Hematopoietic multipotent progenitor cell treated with erythropoietin and hydrocortisone succinate and interleukin-3 and kit ligand, for 4 days (in vitro differentiated cells): ENCODE results near the gene RABGAP1L.

ENCODE experiments used
- DNase-seq: peaks from one replicate; pipeline ENCODE4 v3.0.0-alpha.2; 2015

Gene RABGAP1L

DNA sequence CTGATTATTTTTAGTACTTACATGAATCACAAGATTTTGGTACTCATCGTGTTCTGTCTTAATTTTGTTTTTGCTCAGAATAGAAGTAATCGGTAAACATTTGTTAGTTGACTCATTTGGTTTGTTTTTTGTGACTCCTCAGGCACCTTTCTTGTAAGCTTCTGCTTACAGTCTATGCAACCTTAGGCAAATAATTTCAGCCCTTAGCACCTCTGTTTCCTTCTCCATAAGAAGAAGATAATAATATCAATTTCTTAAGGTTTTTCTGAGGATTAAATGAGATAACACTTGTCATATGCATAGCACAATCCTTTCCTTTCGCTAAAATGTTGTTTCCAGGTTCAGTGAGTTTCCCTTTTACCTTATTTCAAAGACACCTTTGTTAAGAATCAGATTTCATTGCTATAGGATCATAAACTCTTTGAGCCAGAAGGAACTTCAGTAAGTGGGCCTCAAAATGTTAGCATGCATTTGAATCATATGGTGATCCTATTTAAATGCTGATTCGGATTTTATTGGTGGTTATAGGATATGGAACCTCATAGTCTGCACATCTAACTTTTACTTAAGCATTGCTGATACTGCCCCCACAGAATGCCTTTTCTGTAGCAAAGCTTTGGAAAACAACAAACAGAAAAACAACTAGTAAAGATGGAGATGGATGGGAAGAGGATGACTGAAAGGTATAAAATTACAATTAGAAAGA is 567.7 kb downstream of the RABGAP1L start:
- DNase-seq: no peak

GRCh38 chr1:174734270-174734669 is 575.0 kb downstream of the RABGAP1L start:
- no peak for DNase-seq

DNA sequence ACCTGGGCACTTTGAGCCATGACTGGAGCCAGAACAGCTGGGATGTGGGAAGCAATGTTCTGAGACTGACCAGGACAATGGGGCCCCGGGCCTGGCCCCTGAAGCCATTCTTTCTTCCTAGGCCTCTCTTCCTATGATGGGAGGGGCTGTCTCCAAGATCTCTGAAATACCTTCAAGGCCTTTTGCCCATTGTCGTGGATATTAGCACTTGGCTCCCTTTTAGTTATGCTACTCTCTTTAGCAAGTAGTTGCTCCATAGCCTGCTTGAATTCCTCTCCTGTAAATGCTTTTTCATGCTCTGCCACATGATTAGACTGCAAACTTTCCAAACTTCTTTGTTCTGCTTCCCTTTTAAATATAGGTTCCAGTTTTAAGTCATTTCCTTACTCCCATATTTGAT is 577.5 kb downstream of the RABGAP1L start:
- no peak for DNase-seq

- peak; percentile 13 for DNase-seq
Measured at GRCh38 chr1:174740249-174740968, 581.1 kb downstream of the RABGAP1L start.

GRCh38 chr1:174742805-174743653 is 583.7 kb downstream of the RABGAP1L start:
- peak; percentile 31 for DNase-seq

DNA sequence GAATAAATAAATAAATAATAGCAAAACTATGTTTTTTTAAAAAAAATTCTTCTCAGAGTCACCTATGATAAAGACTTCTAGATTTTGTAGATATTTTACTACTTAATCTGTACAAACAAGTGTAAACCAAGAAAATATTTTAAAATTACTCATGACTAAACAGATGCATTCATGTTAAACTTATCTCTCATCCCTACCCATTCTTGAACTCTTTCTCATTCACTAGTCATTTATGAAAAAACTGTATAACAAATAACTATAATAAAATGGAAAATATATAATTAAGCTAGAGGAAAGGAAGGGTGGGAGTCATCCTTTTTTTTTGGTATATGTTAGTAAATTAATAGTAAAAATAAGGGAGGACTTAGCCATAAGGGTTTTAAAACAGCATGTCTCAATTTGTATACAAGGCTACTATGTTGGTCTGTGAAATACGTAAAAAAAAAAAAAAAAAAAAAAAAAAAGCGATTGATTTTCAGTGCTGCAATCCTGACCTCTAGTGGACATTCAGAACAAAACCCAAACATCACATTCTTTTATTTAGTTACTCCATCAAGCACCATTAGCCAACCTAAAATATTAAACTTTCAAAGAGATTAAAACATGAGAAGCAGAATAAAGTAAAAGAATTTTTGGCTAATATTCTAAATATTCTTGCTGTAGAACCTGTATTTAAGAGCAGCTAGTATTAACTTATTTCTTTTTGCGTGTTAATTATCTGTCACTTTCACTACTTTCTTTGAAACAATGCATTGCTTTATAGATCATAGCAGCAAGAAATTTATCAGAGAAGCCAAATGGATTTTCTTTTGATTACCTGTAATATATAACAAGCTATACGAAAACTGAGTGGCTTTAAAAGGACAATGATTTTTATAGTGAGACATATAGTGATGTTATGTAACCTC is 584.6 kb downstream of the RABGAP1L start:
- peak; percentile 83 for DNase-seq

- no peak for DNase-seq
Measured at GRCh38 chr1:174744886-174745285, 585.6 kb downstream of the RABGAP1L start.

DNA sequence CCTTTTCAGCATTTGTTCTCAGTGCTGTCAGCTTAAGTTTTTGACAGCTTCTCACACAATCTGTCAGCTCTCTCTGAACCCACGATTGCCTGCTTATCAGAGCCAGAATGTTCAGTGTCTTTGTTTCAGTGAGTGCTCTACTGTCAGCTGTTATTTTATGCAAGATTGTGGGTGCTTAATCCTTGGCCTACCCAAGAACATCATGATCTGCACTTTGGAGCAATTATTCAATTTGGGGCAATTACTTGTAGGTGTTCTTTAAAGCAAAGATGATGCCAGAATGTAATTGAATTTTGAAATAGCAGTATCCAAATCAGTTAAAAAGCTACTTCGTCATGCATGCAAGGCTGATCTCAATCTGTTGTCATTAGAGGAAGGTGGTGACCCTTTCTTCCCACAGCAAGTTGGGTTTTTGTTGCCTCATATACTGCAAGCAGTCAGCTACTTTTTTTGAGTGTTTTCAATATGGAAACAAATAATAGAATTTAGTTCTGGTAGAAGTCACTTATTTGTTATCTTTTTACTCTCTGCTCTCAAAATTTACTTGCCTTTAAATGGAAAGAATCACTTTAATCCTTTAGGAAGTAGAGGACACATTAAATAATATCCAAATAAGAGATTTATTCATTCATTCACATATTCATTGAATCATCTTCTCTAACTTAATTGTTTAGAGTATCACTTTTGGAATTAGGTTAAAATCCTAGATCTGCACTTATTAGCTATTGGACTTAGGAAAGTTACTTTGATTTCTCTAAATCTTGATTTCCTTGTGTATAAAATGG is 586.9 kb downstream of the RABGAP1L start:
- peak; percentile 65 for DNase-seq

DNA sequence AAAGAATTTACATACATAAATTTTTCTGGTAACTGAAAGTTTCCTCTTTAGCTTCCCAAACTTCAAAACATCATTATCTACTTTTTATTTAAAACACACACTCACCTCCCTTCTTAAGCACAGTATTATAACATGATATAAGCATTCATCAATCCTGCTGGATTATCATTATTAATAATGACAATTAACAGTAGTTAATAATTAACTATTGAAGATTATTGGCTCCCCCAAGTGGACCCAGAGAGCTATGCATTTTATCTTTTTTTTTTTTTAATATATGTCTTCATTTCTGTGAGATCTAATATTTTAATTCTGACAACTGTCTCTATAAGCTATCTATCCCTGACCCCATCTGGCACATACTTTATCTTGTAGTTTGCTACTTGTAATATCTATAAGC is 588.3 kb downstream of the RABGAP1L start:
- no peak for DNase-seq

- peak; percentile 29 for DNase-seq
Measured at GRCh38 chr1:174748586-174748985, 589.3 kb downstream of the RABGAP1L start.

DNA sequence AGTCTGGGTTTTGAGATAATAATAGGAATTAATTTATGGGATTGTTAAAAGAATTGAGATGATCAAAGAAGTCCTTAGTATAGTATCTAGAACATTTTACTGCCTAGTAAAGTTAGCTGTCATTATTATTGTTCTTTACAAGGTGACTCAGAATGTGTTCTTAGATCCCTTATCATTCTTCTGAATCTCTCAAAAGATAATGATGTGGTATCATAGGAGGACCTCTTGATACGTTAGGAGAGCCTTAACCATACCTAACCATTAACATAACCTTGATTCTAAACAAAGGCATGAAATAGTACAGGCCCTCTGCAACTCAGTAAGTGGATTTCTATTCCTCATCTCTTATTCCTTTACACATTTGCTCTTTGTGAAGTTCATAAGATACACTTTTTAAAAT is 593.8 kb downstream of the RABGAP1L start:
- no peak for DNase-seq

- no peak for DNase-seq
Measured at GRCh38 chr1:174761335-174761734, 602.0 kb downstream of the RABGAP1L start.

DNA sequence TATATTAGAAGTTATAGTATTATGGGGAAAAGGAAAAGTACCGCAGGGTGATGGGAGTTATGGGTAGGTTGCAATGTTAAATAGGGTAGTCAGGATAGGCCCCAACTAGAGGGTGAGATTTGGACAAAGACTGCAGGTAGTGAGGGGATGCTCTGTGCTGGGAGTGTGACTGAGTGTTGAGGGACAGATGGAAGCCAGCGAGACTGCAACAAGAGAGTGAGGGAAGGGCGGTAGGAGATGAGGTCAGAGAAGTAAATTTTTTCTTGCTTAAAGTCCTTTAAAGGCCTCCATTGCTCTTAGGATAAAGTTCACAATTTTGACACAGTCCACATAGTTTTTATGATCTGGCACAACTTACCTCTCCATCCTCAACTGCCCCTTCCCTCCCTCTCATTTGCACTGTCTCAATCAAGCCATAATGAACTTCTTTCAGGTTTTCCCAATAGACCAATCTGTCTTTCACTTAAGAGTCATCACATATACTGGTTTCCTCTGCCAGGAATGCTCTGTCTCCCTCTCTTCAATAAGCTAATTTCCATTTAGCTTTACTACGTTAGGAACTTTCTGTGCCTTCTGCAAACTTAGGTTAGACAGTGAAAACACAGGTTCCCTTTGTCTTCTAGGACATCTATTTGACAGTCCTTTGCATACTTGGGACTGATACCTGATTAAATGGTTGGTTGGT is 602.7 kb downstream of the RABGAP1L start:
- no peak for DNase-seq

GRCh38 chr1:174764191-174764590 is 604.9 kb downstream of the RABGAP1L start:
- no peak for DNase-seq

GRCh38 chr1:174766727-174767126 is 607.4 kb downstream of the RABGAP1L start:
- DNase-seq: no peak

GRCh38 chr1:174768516-174768915 is 609.2 kb downstream of the RABGAP1L start:
- no peak for DNase-seq

DNA sequence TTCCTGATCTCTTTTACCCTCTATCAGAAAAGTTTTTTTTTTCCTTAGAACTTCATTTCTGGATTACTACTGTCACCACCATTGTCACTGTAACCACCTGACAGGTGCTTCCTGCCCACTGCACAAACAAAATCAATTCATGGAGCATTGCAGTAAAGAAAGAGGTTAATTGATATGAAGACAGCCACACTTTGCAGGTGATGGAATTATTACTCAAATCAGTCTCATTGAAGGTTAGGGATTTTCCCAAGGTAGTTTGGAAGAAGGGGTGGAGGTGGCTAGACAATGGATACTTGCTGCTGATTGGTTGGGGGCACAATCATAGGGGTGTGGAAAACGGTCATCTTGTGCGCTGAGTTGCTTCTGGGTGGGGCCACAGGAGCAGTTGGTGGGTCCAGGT is 609.6 kb downstream of the RABGAP1L start:
- DNase-seq: no peak

DNA sequence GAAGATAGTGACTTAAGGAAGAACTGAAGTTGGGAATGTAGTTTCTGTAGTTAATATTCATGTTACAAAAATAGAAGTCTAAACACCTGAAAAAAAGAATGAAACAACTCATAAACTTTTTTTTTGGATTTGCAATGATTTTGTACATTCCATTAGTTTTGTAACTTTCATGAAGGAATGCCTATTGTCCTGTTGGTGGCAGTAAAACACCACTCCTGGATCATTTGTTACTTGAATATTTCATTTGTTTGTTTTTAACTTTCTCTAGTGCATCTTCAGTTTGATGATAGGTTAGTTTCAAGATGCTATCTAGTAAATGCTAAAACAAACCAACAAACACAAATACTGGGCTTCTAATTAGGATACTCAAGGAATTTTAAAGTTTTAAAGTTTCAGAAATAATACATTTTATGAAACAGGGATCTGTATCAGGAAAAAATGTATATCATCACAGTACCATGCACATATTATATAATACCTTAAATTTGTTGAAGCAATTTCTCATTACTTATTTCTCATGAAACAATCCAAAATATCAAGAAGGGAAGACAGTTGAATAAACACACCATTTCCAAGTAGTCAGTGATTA is 610.7 kb downstream of the RABGAP1L start:
- peak; percentile 82 for DNase-seq

GRCh38 chr1:174775621-174776020 is 616.3 kb downstream of the RABGAP1L start:
- no peak for DNase-seq

GRCh38 chr1:174777262-174777661 is 617.9 kb downstream of the RABGAP1L start:
- no peak for DNase-seq

DNA sequence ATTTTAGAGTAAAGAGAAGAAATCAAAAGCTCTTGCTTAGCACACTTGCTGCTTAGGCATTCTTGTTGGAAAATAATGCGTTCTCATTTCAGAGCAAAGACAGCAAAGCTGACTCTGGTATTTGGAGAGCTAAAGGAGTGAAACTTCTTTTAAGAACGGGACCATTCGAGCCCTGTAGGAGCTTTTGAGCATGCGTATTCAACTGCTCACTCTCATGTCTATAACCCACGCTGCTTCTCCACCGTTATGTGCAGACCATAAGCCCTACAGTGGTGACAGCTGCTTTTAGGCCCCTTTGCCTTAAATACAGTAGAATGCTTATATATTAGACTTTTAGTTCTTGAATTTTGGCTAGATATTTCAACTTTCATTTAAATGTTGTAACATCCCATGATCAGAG is 626.2 kb downstream of the RABGAP1L start:
- no peak for DNase-seq
